Spleen (tissue), 11 donors: ENCODE data around the gene CLASP1. TPM values are rescaled to one million over a fixed set of nuclear protein-coding genes. Genes with fewer than 3 reads are reported as not detected.

ENCODE experiments used
- DNase-seq: peaks from one replicate; pipeline ENCODE4 v3.0.0-alpha.2; 2020
- H3K27ac ChIP-seq, 8 donors: fragments of 200-600 bp; sonication (generic) in 7 of 8; 1 replicate in 4 of 8; 2 replicates in 4 of 8; pipeline versions ENCODE4 v1.5.0 to v1.8.0; 2016 to 2021; ENCODE audit warnings: inconsistent platforms in 4 of 8, mild to moderate bottlenecking in 4 of 8, moderate library complexity in 1 of 8
- H3K27me3 ChIP-seq, 7 donors: fragments of 200-600 bp; sonication (generic) in 6 of 7; replicated peaks in 1 of 7; 1 replicate in 4 of 7; 2 replicates in 3 of 7; pipeline versions ENCODE4 v1.5.0 to v1.8.0; 2016 to 2021; ENCODE audit warnings: inconsistent platforms in 3 of 7, mild to moderate bottlenecking in 1 of 7
- H3K36me3 ChIP-seq, 6 donors: fragments of 200-600 bp; sonication (generic) in 5 of 6; 1 replicate in 4 of 6; 2 replicates in 2 of 6; pipeline versions ENCODE4 v1.5.0 to v1.8.0; 2016 to 2021; ENCODE audit warnings: inconsistent platforms in 2 of 6
- H3K4me1 ChIP-seq, 6 donors: fragments of 200-600 bp; sonication (generic) in 5 of 6; 1 replicate in 3 of 6; 2 replicates in 3 of 6; pipeline versions ENCODE4 v1.5.0 to v1.8.0; 2016 to 2021; ENCODE audit warnings: inconsistent platforms in 3 of 6
- H3K4me3 ChIP-seq, 8 donors: fragments of 200-600 bp; sonication (generic) in 7 of 8; 1 replicate in 4 of 8; 2 replicates in 4 of 8; pipeline versions ENCODE4 v1.5.0 to v1.8.0; 2016 to 2021; ENCODE audit warnings: inconsistent platforms in 4 of 8, mild to moderate bottlenecking in 4 of 8, moderate library complexity in 2 of 8
- H3K9me3 ChIP-seq, 8 donors: fragments of 200-600 bp; sonication (generic) in 7 of 8; 1 replicate in 4 of 8; 2 replicates in 4 of 8; pipeline versions ENCODE4 v1.5.0 to v1.8.0; 2016 to 2021; ENCODE audit warnings: inconsistent platforms in 4 of 8
- CTCF ChIP-seq, 11 experiments: fragments of 200-600 bp in 7 of 11; fragments of 450-650 bp in 4 of 11; sonication (generic) in 4 of 11; IDR thresholded peaks in 8 of 11; conservative IDR thresholded peaks in 3 of 11; 1 replicate in 7 of 11; 2 replicates in 4 of 11; pipeline versions ENCODE4 v1.4.0 to v1.8.0; 2016 to 2021; ENCODE audit warnings: antibody characterized with exemption in 11 of 11, inconsistent platforms in 4 of 11, mild to moderate bottlenecking in 1 of 11
- POLR2A ChIP-seq, 3 donors: fragments of 450-650 bp; IDR thresholded peaks; one replicate each; pipeline ENCODE4 v1.5.1; 2017; ENCODE audit warnings: antibody characterized with exemption in 3 of 3, mild to moderate bottlenecking in 1 of 3
- POLR2AphosphoS5 ChIP-seq, 3 donors: sonication (generic); formaldehyde crosslinking; IDR thresholded peaks; one replicate each; pipeline ENCODE4 v1.5.1; 2017; ENCODE audit warnings: antibody characterized with exemption in 3 of 3
- WGBS, 5 donors: extraction: QIAGEN DNeasy Blood & Tissue Kit in 3 of 5; methylation state at CpG; one replicate each; pipeline versions ENCODE4 v1.1.5 to v1.1.7; 2013 to 2018; 5-methylcytosine and 5-hydroxymethylcytosine counted together
- intact Hi-C: fragments of 100-400 bp; cut with DNase I; formaldehyde crosslinking; loops from one replicate; pipeline ENCODE4 v1.15.0; 2023; ENCODE audit warnings: low total_unique reads
- polyA plus RNA-seq, 3 donors: library from polyadenylated mRNA; stranded (reverse); fragments of 200-250 nt; gene quantifications; one replicate each; pipeline ENCODE4 v1.2.1, GENCODE V29; 2013
- total RNA-seq, 7 donors: library from RNA; depleted of rRNA in 3 of 7; stranded (reverse); fragments of >200 nt in 3 of 7; fragmentation: NEBNext Ultra II Directional in 4 of 7; extraction: Animal tissue kit (Norgen Biotek cat#: 25700) in 4 of 7; gene quantifications; one replicate each; pipeline versions ENCODE4 v1.1.0 to v1.2.1, GENCODE V29; 2016 to 2021
- donor health status: healthy with polysubstance abuse.
- donor health status: DM: no; HTN: no; CAD: no; lungs with moderate emphysema.
- donor health status: DM: no; HTN: no; CAD: no.
- donor health status: Bipolar disorder and iron deficiency.
- donor health status: healthy.
- donor health status: DM: no; HTN: no; CAD: no.
- donor health status: DM: yes; HTN: yes; CAD: no.

CLASP1 gene
- total and polyA plus RNA-seq, 10 donors, result 4.0 to 103 (median 71.7) TPM

GRCh38 chr2:121409966-121410365, 239.3 kb downstream of the CLASP1 start:
- intact Hi-C loops, result no loop called here
- Histone ChIP-seq H3K9me3 (no peaks in the 10 kb centered on the region), H3K27me3 (no peaks in the 10 kb centered on the region), H3K4me1 (no peaks in the 10 kb centered on the region), H3K27ac (no peak overlapping the region), H3K36me3 (peaks cover 0 to 91% (median 50%) of the 10 kb centered on the region in 6 donors), H3K4me3 (no peak overlapping the region)
- no peak for DNase-seq
- no peak for TF ChIP-seq CTCF (IDR thresholded peaks at IDR 0.05 in 8 of 11, conservative IDR thresholded peaks at IDR 0.05 in 3 of 11)
- no peak for TF ChIP-seq POLR2A (IDR thresholded peaks at IDR 0.05)
- TF ChIP-seq POLR2AphosphoS5 (IDR thresholded peaks at IDR 0.05), result no peak

DNA sequence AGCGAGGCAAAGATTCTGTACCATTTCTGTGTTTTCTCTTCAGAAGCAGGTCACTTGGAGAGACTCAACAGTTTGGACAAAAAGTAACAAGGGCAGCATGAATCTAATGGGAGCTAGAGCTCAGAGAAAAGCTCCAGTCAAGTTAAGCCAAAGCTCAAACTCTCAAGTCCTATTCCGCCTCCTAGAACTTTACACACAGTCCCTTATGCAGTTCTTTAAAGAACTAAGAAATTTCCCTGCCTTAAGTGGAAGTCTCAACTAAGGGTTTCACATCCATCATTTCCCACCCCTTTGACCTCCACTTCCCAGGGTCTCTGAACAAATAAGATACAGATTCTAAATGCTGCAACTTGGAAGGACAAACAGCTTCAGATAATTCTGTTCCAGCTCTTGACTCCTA, 239.9 kb downstream of the CLASP1 start:
- H3K36me3 ChIP-seq, result peaks cover 0 to 91% (median 50%) of the 10 kb centered on the region in 6 donors
- no peaks in the 10 kb centered on the region for H3K4me1 ChIP-seq
- H3K27ac ChIP-seq, result no peak overlapping the region
- H3K4me3 ChIP-seq, result no peak overlapping the region
- H3K9me3 ChIP-seq, result no peaks in the 10 kb centered on the region
- no peaks in the 10 kb centered on the region for H3K27me3 ChIP-seq
- 80 to 94% (median 93%) methylated on average over 2 of the region's 2 CpGs for WGBS, 5 donors
- DNase-seq, result no peak
- TF ChIP-seq POLR2A (IDR thresholded peaks at IDR 0.05), result no peak
- TF ChIP-seq CTCF (IDR thresholded peaks at IDR 0.05 in 8 of 11, conservative IDR thresholded peaks at IDR 0.05 in 3 of 11), result no peak
- no peak for TF ChIP-seq POLR2AphosphoS5 (IDR thresholded peaks at IDR 0.05)
- intact Hi-C loops, result no loop called here

DNA sequence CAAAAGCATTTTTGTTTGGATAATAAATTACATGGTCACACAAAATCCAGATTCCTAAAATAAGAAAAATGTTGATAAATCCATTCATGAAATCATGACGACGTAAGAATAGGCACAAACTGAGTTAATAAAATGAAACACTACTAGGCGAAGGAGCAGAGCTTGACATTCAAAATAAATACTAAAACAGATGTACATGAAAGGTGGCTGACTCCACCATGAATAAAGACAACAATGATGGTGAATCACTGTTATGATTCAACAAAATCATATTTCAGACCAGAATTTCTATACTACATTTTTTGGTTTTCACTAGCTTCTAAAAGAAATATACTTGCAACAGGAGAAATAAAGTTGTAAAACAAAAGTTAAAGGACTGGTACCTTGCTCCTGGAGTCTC, 240.6 kb downstream of the CLASP1 start:
- Histone ChIP-seq H3K4me3 (no peak overlapping the region), H3K27ac (no peak overlapping the region), H3K4me1 (no peaks in the 10 kb centered on the region), H3K9me3 (no peaks in the 10 kb centered on the region), H3K27me3 (no peaks in the 10 kb centered on the region), H3K36me3 (peaks cover 0 to 91% (median 55%) of the 10 kb centered on the region in 6 donors)
- WGBS, 5 donors, result 93 to 98% (median 96%) methylated on average over 3 of the region's 3 CpGs
- no peak for DNase-seq
- intact Hi-C loops, result no loop called here
- no peak for TF ChIP-seq POLR2A (IDR thresholded peaks at IDR 0.05)
- no peak for TF ChIP-seq POLR2AphosphoS5 (IDR thresholded peaks at IDR 0.05)
- no peak for TF ChIP-seq CTCF (IDR thresholded peaks at IDR 0.05 in 8 of 11, conservative IDR thresholded peaks at IDR 0.05 in 3 of 11)

DNA sequence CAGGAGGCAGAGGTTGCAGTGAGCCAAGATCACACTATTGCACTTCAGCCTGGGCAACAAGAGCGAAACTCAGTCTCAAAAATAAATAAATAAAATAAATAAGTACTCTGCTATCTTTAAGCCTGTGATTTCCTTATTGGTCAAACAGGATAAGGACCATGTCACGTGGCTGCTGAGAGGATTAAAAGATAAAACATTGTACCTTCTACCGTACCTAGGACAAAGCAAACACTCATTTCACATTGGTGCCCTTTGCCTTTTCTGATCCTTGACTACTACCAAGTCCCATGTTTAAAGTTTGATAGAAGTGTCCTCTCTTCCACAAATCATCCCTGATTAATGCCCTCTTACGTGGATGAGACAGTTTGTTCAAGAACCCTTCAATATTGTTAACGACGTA, 244.0 kb downstream of the CLASP1 start:
- Histone ChIP-seq H3K4me1 (peaks cover 0 to 6% (median 0%) of the 10 kb centered on the region in 6 donors), H3K27me3 (no peaks in the 10 kb centered on the region), H3K27ac (no peak overlapping the region), H3K36me3 (peaks cover 0 to 100% (median 68%) of the 10 kb centered on the region in 6 donors), H3K4me3 (no peak overlapping the region), H3K9me3 (no peaks in the 10 kb centered on the region)
- DNase-seq, result no peak
- WGBS, 5 donors, result 88 to 98% (median 96%) methylated on average over 6 of the region's 6 CpGs
- no peak for TF ChIP-seq CTCF (IDR thresholded peaks at IDR 0.05 in 8 of 11, conservative IDR thresholded peaks at IDR 0.05 in 3 of 11)
- no peak for TF ChIP-seq POLR2A (IDR thresholded peaks at IDR 0.05)
- no peak for TF ChIP-seq POLR2AphosphoS5 (IDR thresholded peaks at IDR 0.05)
- intact Hi-C loops, result no loop called here
